NCI-H2196 (cell line): ENCODE results near the gene ACOT8.
"Not testable (repeated sequence)": the region's sequence is repeated elsewhere in the genome, so short reads cannot be mapped to it uniquely, and the experiment has no call there.

ENCODE experiments used
- DNase-seq: peaks from one replicate; lab custom pipeline; 2025; ENCODE audit not compliant: unreplicated experiment; lab: John Stamatoyannopoulos, UW

ACOT8 gene

GRCh38 chr20:45857114-45857881, at the start of gene ACOT8, which contains the start of gene ZSWIM3:
Gene ACOT8, minus strand, starts transcription at chr20:45857392. Its CDS starts 77 bp downstream, at chr20:45857315.
Gene ZSWIM3, plus strand, starts transcription at chr20:45857614. Its CDS starts 212 bp downstream, at chr20:45857826.
- DNase-seq: peak; percentile 100

GRCh38 chr20:45905505-45906079, 48.4 kb upstream of the ACOT8 start:
- DNase-seq: no peak

DNA sequence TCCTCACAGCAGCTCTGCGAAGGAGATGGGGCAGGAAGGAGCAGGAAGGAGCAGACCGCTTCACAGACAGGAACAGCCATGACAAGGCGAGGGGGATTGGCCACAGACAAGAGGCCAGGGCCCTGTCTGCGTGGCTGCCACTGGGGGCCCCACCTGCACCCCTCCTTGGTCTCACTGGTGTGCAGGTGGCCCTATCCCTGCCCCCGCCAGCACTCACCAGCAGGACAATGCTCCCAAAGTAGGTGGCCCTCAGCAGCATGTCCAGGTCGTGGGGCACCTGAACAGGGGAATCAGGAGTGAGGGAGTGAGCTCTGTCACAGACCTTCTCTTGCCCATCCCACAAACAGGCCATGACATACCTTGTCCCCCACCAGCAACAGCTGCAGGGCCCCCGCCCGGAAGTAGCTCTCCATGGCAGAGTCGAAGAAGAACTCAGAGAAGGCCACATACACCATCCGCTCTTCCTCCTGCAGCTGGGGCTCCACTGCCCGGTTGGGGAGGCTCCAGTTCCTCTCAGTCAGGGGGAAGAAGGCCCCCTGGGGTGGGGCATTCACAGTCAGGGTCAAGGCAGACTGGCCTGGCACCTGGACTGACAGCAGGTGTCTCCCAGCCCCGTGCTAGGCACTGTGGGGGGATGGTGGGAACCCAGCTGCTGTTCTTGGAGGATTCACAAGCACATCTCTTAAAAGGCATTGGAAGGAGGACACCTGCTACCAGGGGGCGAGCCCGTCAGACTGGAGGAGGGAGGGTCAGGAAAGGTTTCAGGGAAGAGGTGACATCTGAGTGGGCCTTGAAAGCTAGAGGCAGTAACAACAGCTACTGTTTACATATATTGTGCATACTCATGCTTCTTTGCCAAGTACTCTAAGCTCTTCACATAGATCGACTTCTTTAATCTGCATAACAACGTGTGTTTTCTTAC, 47.7 kb upstream of the ACOT8 start:
- no peak for DNase-seq

GRCh38 chr20:45902199-45902701, 45.1 kb upstream of the ACOT8 start:
- DNase-seq: no peak

DNA sequence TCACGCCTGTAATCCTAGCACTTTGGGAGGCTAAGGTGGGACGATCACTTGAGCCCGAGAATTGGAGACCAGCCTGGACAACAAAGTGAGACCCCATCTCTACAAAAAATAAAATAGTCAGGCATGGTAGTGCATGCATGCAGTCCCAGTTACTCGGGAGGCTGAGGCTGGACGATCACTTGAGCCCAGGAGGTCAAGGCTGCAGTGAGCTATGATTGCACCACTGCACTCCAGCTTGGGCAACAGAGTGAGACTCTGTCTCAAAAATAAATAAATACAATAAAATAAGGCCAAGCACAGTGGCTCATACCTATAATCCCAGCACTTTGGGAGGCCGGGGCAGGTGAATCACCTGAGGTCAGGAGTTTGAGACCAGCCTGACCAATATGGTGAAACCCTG, 44.1 kb upstream of the ACOT8 start:
- not testable (repeated sequence) for DNase-seq

- no peak for DNase-seq
Measured at GRCh38 chr20:45899046-45899835, 42.0 kb upstream of the ACOT8 start.

DNA sequence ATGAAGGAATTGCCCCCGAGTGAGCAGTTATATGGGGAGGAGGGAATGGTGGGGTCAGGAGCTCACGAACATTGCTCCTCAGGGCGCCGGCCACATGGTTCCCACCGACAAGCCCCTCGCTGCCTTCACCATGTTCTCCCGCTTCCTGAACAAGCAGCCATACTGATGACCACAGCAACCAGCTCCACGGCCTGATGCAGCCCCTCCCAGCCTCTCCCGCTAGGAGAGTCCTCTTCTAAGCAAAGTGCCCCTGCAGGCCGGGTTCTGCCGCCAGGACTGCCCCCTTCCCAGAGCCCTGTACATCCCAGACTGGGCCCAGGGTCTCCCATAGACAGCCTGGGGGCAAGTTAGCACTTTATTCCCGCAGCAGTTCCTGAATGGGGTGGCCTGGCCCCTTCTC, 41.1 kb upstream of the ACOT8 start:
- no peak for DNase-seq

DNA sequence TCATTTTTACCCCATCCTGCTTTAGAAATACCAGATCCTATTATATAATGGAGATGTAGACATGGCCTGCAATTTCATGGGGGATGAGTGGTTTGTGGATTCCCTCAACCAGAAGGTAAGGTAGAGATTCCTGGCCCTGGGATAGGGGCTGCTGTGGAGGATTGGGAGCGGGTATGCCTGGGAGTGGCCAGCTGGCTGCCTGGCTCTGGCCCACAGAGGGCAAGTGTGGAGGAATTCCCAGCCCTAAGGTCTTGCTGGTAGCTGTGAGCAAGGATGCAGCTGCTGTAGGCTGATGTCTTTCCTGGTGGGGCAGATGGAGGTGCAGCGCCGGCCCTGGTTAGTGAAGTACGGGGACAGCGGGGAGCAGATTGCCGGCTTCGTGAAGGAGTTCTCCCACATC, 40.5 kb upstream of the ACOT8 start:
- DNase-seq: no peak

DNA sequence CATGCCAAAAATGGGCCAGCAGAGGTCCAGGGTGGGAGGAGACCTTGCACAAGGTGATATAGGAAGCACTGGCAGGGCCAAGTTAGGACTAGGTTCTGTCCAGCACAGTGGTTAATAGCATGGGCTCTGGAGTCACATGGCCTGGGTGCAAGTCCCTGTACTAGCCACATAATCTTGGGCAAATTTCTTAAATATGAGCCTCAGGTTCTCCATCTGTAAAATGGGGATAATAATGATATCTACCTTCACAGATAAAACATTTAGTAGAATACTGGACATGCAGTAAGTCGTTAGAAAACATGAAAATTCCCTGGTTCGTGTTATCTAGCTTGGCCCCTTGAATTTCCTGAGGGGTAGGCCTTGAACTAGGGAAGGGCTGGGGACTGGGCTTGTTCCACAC, 40.1 kb upstream of the ACOT8 start:
- no peak for DNase-seq

GRCh38 chr20:45896641-45897161, 39.5 kb upstream of the ACOT8 start:
- DNase-seq: no peak

DNA sequence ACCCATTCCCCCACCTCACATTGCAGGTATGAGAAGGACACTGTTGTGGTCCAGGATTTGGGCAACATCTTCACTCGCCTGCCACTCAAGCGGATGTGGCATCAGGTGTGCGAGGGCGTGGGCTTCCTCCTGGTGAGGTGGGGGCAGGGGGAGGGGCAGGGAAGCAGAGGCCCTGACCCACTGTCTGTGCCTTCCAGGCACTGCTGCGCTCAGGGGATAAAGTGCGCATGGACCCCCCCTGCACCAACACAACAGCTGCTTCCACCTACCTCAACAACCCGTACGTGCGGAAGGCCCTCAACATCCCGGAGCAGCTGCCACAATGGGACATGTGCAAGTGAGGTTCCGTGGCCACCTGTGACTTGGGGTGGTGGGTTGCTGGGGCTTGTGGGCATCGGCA, 37.6 kb upstream of the ACOT8 start:
- DNase-seq: no peak

- DNase-seq: no peak
Measured at GRCh38 chr20:45893831-45894230, 36.6 kb upstream of the ACOT8 start.

DNA sequence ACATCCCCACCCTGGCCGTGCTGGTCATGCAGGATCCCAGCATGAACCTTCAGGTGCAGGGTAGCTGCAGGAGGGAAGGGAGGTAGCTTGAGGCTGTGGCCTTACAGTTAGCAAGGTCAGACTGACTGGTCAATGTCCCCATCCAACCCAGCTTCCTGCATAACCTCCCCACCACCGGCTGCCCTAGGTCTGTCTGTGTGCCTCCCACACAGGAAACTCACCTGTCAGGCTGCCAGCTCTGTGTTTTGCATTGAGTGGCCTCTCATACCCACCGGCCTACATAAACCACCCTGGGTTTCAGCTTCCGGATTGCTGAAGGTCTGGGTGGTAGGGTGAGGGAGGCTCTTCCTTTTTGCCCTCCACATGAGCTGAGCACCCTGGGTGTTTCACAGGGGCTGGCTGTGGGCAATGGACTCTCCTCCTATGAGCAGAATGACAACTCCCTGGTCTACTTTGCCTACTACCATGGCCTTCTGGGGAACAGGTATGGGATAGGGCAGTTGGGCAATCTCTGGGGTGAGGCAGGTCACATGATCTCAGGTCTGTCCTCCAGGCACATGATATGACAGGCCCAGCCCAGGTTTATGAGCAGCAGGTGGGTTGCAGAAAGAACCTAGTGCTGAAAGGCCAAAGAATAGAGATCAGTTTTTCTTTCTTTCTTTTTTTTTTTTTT, 35.8 kb upstream of the ACOT8 start:
- no peak for DNase-seq

DNA sequence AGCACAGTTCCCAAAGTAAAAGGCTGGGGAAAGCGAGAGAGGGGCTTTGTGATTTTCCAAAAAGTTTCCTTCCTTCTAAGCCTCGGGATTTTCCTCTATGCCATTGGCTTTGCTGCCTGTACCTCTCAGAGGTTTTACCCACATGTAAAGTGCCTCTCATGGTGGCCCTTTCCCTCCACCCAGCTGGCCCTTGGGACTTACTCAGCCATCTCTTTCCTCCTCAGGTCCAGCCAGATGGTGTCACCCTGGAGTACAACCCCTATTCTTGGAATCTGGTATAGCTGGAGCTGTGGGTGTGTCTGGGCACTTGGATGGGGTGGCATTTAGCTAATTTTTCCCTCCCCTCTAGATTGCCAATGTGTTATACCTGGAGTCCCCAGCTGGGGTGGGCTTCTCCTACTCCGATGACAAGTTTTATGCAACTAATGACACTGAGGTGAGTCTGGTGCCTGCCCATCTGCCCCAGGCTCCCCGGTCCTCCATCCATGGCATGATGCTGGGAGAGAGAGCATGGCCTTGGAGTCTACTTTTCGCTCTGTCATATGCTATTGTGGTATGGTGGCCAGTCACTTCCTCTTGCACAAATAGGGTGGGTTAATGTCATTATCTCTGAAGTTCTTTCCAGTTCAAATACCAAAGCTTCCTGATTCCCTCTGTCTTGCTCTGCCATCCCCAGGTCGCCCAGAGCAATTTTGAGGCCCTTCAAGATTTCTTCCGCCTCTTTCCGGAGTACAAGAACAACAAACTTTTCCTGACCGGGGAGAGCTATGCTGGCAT, 35.0 kb upstream of the ACOT8 start:
- DNase-seq: peak; percentile 21

DNA sequence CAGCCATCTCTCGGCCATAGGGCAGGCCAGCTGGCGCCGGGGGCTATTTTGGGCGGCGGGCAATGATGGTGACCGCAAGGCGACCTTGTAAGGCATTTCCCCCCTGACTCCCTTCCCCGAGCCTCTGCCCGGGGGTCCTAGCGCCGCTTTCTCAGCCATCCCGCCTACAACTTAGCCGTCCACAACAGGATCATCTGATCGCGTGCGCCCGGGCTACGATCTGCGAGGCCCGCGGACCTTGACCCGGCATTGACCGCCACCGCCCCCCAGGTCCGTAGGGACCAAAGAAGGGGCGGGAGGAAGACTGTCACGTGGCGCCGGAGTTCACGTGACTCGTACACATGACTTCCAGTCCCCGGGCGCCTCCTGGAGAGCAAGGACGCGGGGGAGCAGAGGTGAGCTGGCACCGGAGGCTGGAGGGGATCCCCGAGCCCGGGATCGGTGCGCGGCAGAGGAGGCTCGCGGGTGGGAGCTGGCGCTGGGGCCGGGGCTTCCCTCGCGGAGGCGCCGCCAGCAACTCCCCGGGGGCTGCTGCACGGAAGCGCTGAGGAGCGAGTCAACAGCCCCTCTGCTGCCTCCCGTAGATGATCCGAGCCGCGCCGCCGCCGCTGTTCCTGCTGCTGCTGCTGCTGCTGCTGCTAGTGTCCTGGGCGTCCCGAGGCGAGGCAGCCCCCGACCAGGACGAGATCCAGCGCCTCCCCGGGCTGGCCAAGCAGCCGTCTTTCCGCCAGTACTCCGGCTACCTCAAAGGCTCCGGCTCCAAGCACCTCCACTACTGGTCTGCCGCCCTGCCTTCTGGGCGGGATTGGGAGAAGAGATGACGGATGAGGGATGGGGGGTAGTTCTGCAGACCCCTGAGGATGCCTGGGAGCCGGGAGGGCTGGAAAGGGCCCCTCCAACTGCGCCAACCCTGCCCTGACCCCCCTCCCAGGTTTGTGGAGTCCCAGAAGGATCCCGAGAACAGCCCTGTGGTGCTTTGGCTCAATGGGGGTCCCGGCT, 34.1 kb upstream of the ACOT8 start, which contains the start of the genes CTSA and NEURL2:
CTSA (plus strand) TSS at position 351 of the 999 bp plus-strand sequence; CDS start at position 585, 234 bp downstream.
NEURL2 (minus strand) TSS at position 224 of the 999 bp plus-strand sequence; CDS start at position 7, 217 bp downstream.
- DNase-seq: peak; percentile 85

GRCh38 chr20:45890077-45890984, 33.1 kb upstream of the ACOT8 start:
- peak; percentile 30 for DNase-seq
